Omental fat pad (tissue), 4 donors: ENCODE measurements around the gene LRG1. TPM values are rescaled to one million over a fixed set of nuclear protein-coding genes. Genes with fewer than 3 reads are reported as not detected.

Source experiments
- ATAC-seq: fragments of 150-250 bp; one replicate; pipeline ENCODE4 v1.9.1; 2016; ENCODE audit warnings: mild to moderate bottlenecking, moderate library complexity; ENCODE audit not compliant: low FRiP score
- DNase-seq: peaks from one replicate; pipeline ENCODE4 v3.0.0-alpha.2; 2019; ENCODE audit warnings: low spot score
- CTCF ChIP-seq, 3 donors: fragments of 450-650 bp; IDR thresholded peaks; one replicate each; pipeline ENCODE4 v1.5.1; 2016 to 2017; ENCODE audit warnings: antibody characterized with exemption in 3 of 3, mild to moderate bottlenecking in 3 of 3, moderate library complexity in 2 of 3
- total RNA-seq, 4 donors: library from RNA; depleted of rRNA; stranded (reverse); fragments of >200 nt; gene quantifications; one replicate each; pipeline ENCODE4 v1.1.0, GENCODE V29; 2016

The LRG1 gene
- total RNA-seq, 4 donors from 2014 or later: 1.4 to 22.6 (median 5.4) TPM

- TF ChIP-seq CTCF (IDR thresholded peaks at IDR 0.05): no peak
- DNase-seq: no peak
- no peak for ATAC-seq
Observed at GRCh38 chr19:4515732-4516131, 24.1 kb downstream of the LRG1 start.

GRCh38 chr19:4513248-4513647 is 26.6 kb downstream of the LRG1 start:
- ATAC-seq (no peak), DNase-seq (no peak)
- TF ChIP-seq CTCF (IDR thresholded peaks at IDR 0.05): no peak

- ATAC-seq (no peak), DNase-seq (no peak)
- TF ChIP-seq CTCF (IDR thresholded peaks at IDR 0.05): no peak
Observed at GRCh38 chr19:4512070-4512469, 27.8 kb downstream of the LRG1 start.

- no peak for TF ChIP-seq CTCF (IDR thresholded peaks at IDR 0.05)
- ATAC-seq (no peak), DNase-seq (no peak)
Observed at GRCh38 chr19:4511300-4512054, 28.4 kb downstream of the LRG1 start.

GRCh38 chr19:4510435-4511255 is 29.2 kb downstream of the LRG1 start:
- ATAC-seq: no peak
- no peak for DNase-seq
- no peak for TF ChIP-seq CTCF (IDR thresholded peaks at IDR 0.05)

- ATAC-seq (no peak), DNase-seq (no peak)
- no peak for TF ChIP-seq CTCF (IDR thresholded peaks at IDR 0.05)
Observed at GRCh38 chr19:4508698-4509097, 31.1 kb downstream of the LRG1 start.
